NCI-H2196 (cell line): ENCODE data around the gene P2RX1.
A peak's percentile ranks its signal among the peaks of the same experiment; 100 is the strongest.

ENCODE experiments used
- DNase-seq: peaks from one replicate; lab custom pipeline; 2025; ENCODE audit not compliant: unreplicated experiment; lab: John Stamatoyannopoulos, UW

The P2RX1 gene

GRCh38 chr17:3907483-3908216 lies 8.6 kb downstream of the P2RX1 start:
- DNase-seq: no peak

- DNase-seq: no peak
These were observed 9.4 kb downstream of the P2RX1 start for GRCh38 chr17:3906881-3907280.

GRCh38 chr17:3905017-3905520 lies 11.2 kb downstream of the P2RX1 start:
- DNase-seq: no peak

- no peak for DNase-seq
These were observed 11.8 kb downstream of the P2RX1 start for GRCh38 chr17:3904501-3904900.

- no peak for DNase-seq
These were observed 12.4 kb downstream of the P2RX1 start for GRCh38 chr17:3903881-3904290.

GRCh38 chr17:3903051-3903825 lies 13.0 kb downstream of the P2RX1 start:
- no peak for DNase-seq

- no peak for DNase-seq
These were observed 15.6 kb downstream of the P2RX1 start for GRCh38 chr17:3900646-3901045.

GRCh38 chr17:3897731-3898130 lies 18.5 kb downstream of the P2RX1 start:
- DNase-seq: no peak

- no peak for DNase-seq
These were observed 19.4 kb downstream of the P2RX1 start for GRCh38 chr17:3896968-3897235.

- DNase-seq: peak; percentile 8
These were observed 19.9 kb downstream of the P2RX1 start for GRCh38 chr17:3896108-3896967.

GRCh38 chr17:3895354-3895753 lies 20.9 kb downstream of the P2RX1 start:
- DNase-seq: no peak

- no peak for DNase-seq
These were observed 21.3 kb downstream of the P2RX1 start for GRCh38 chr17:3894911-3895343.

- no peak for DNase-seq
These were observed 22.1 kb downstream of the P2RX1 start for GRCh38 chr17:3894188-3894587.

- DNase-seq: no peak
These were observed 22.5 kb downstream of the P2RX1 start for GRCh38 chr17:3893720-3894116.

- peak; percentile 77 for DNase-seq
These were observed 23.1 kb downstream of the P2RX1 start, which contains the start of gene CAMKK1 for GRCh38 chr17:3893003-3893719. CAMKK1 (minus strand) TSS chr17:3893053; CDS start chr17:3885687, 7,366 bp downstream.

GRCh38 chr17:3892095-3892998 lies 23.9 kb downstream of the P2RX1 start:
- peak; percentile 28 for DNase-seq

GRCh38 chr17:3891626-3892094 lies 24.6 kb downstream of the P2RX1 start:
- DNase-seq: no peak

- no peak for DNase-seq
These were observed 25.4 kb downstream of the P2RX1 start for GRCh38 chr17:3890878-3891219.

- DNase-seq: peak; percentile 27
These were observed 26.0 kb downstream of the P2RX1 start for GRCh38 chr17:3890082-3890877.
